Endothelial cell of umbilical vein (primary cell): ENCODE data around the gene RBM6.

ENCODE experiments used
- POLR2AphosphoS5 ChIP-seq: IDR thresholded peaks from 2 replicates; pipeline ENCODE4 v1.6.1; 2012; ENCODE audit warnings: low read depth, mild to moderate bottlenecking, control low read depth, low read length, moderate library complexity; ENCODE audit not compliant: insufficient read depth
- TF ChIP-seq, protein P1 (sequence below), 2 donors: IDR thresholded peaks; 1 replicate in 1 of 2; 2 replicates in 1 of 2; pipeline ENCODE4 v1.5.1; 2011; ENCODE audit warnings: low read length in 2 of 2, mild to moderate bottlenecking in 2 of 2, moderate library complexity in 2 of 2, control low read depth in 1 of 2, inconsistent platforms in 1 of 2, low read depth in 1 of 2; ENCODE audit not compliant: insufficient read depth in 1 of 2; ENCODE audit errors: extremely low read depth in 1 of 2

DNA sequence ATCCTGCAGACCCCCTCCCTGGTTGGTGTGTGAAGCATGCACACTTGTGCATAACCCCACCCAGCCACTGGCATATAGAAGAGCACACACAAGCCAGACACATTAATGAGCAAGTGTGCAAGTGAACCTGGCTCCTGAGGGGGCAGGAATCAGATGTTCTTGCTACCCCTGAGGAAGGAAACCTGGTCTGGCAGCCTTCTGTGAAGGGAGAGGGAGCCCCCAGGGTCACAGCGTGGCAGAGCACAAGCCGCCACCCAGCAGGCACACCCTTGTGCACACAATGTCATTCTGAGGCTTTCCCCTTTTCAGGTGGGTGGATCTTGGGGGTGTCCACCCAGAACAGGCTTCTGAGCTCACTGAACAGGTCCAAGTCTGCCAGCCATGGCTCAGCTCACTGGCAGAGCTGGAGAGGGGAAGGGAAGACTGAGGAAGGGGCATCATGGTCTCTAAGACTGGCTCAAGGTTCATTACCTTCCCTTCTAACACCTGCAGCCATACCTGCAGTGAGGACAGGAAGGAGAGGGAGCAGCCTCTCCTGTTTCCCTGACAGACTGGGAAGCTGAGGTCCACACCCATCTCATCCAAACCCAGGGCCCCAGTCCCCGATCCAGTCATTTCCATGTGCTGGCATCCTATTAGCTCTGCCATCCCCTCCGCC, 183.6 kb downstream of the RBM6 start:
- TF ChIP-seq POLR2AphosphoS5 = no peak
- TF ChIP-seq, protein P1, sequence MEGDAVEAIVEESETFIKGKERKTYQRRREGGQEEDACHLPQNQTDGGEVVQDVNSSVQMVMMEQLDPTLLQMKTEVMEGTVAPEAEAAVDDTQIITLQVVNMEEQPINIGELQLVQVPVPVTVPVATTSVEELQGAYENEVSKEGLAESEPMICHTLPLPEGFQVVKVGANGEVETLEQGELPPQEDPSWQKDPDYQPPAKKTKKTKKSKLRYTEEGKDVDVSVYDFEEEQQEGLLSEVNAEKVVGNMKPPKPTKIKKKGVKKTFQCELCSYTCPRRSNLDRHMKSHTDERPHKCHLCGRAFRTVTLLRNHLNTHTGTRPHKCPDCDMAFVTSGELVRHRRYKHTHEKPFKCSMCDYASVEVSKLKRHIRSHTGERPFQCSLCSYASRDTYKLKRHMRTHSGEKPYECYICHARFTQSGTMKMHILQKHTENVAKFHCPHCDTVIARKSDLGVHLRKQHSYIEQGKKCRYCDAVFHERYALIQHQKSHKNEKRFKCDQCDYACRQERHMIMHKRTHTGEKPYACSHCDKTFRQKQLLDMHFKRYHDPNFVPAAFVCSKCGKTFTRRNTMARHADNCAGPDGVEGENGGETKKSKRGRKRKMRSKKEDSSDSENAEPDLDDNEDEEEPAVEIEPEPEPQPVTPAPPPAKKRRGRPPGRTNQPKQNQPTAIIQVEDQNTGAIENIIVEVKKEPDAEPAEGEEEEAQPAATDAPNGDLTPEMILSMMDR (IDR thresholded peaks at IDR 0.05; ENCODE audit: extremely low read depth in 1 of 2, insufficient read depth in 1 of 2, low read depth in 1 of 2, low read length in 2 of 2) = no peak
